Bronchial smooth muscle cell (primary cell): ENCODE results near the gene SREBF1. TPM values are rescaled to one million over a fixed set of nuclear protein-coding genes. Genes with fewer than 3 reads are reported as not detected.

Experiments used
- total RNA-seq: library from RNA; depleted of rRNA; stranded (reverse); fragments of >200 nt; gene quantifications from 2 replicates; pipeline ENCODE4 v1.2.1, GENCODE V29; 2014

The SREBF1 gene
- 43.2 and 71.4 TPM in 2 replicates for total RNA-seq

DNA sequence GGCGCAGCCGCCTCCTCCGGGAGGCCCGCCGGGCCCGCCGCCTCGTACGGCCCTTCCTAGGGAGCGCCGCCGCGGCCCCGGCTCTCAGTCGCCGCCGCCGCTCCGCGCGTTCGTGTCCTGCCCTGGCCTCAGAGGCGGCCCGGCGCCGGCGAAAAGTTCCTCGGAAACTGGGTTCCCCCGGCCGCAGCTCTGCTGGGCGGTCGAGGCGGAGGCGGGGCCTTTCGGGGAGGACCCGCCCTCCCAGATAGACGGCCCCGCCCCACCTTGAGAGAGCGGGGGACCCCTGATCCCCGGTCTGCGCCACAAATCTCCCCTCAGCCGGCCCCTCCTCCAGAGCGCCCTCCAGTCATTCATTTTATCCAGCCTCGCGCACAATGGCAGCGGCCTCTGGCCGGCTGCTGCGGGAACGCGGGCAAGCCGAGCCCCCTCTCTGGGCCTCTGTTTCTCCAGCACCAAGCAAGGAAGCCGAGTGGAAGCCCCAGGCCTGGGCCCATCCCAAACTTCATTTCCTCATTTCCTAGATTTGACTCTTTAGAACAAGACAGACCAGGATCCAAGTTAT is at the start of gene SREBF1:
Gene SREBF1 (minus strand): TSS at position 169 of the 562 bp plus-strand sequence. CDS start 169 bp downstream, outside the sequence.

Other genes with a start within 250 kb of the SREBF1 start
- 13.8 and 20.5 TPM in 2 replicates for gene PEMT, start 245.3 kb downstream of the SREBF1 start, total RNA-seq
- 3.9 and 4.3 TPM in 2 replicates for gene RAI1, start 155.5 kb downstream of the SREBF1 start, total RNA-seq
- 18.0 and 22.0 TPM in 2 replicates for gene TOM1L2, start 135.4 kb upstream of the SREBF1 start, total RNA-seq
- 0.32 and 2.1 TPM in 2 replicates for gene DRC3, start 135.9 kb upstream of the SREBF1 start, total RNA-seq
- 17.2 and 19.0 TPM in 2 replicates for gene ATPAF2, start 202.2 kb upstream of the SREBF1 start, total RNA-seq
- gene GID4, start 202.4 kb upstream of the SREBF1 start, total RNA-seq, result 5.8 and 6.8 TPM in 2 replicates